ENCODE results near the gene EML6. TPM values are rescaled to one million over a fixed set of nuclear protein-coding genes. Genes with fewer than 3 reads are reported as not detected.

The EML6 gene
- total RNA-seq = 1 to 10 TPM; 1.2 to 1.7 TPM

GRCh38 chr2:54723131-54723995 is at the start of gene EML6:
EML6 (plus strand) TSS chr2:54723662; CDS start chr2:54725062, 1,400 bp downstream.
- ChIA-PET CTCF (interaction anchor here (0.9 to 3.3 kb wide), 13 partner anchors 9 to 450 kb away, joined by 3 to 17 read pairs (median 3); partner anchors contain the start of gene RTN4), POLR2A (interaction anchor here (0.6 to 2.0 kb wide), 2 partner anchors 16 to 28 kb away, joined by 3 to 8 read pairs; no protein-coding TSS in a partner anchor)
- DNase-seq (peak; percentile 99), ATAC-seq (peak; percentile 99)
- Mint-ChIP-seq H3K9me3 (no peaks in the 10 kb centered on the region), H3K36me3 (ENCODE audit: low read depth) (no peaks in the 10 kb centered on the region), H3K4me3 (peak within 1 kb of the TSS; percentile 82), H3K27ac (peak within 1 kb of the TSS; percentile 70), H3K27me3 (peaks cover 33% of the 10 kb centered on the region), H3K4me1 (ENCODE audit: low read depth) (peaks cover 15% of the 10 kb centered on the region)
- TF ChIP-seq CTCF (IDR thresholded peaks at IDR 0.05) = peak; percentile 28
- intact Hi-C loops (cut with micrococcal nuclease) = loop anchor here (5.0 kb wide), 1 partner anchor 114 kb away; no protein-coding TSS in a partner anchor

- peaks cover 23% of the 10 kb centered on the region for H3K27me3 Mint-ChIP-seq
- H3K27ac Mint-ChIP-seq = no peak overlapping the region
- TF ChIP-seq CTCF (IDR thresholded peaks at IDR 0.05) = no peak
- no peak for ATAC-seq
- intact Hi-C loops (cut with micrococcal nuclease) = no loop called here
- CTCF ChIA-PET = interaction anchor here (1.3 to 8.7 kb wide), 4 partner anchors 10 to 33 kb away, joined by 5 to 106 read pairs (median 21); no protein-coding TSS in a partner anchor
- POLR2A ChIA-PET = interaction anchor here (0.7 to 1.3 kb wide), 2 partner anchors 10 to 78 kb away, joined by 3 to 7 read pairs; no protein-coding TSS in a partner anchor
- H3K9me3 Mint-ChIP-seq = no peaks in the 10 kb centered on the region
- no peak for DNase-seq
- peaks cover 19% of the 10 kb centered on the region for H3K4me1 Mint-ChIP-seq (ENCODE audit: low read depth)
- H3K4me3 Mint-ChIP-seq = no peak overlapping the region
- H3K36me3 Mint-ChIP-seq (ENCODE audit: low read depth) = peaks cover 2% of the 10 kb centered on the region
Observed at GRCh38 chr2:54675281-54675680, 48.2 kb upstream of the EML6 start.

- CTCF ChIA-PET = interaction anchor here (1.3 to 8.7 kb wide), 4 partner anchors 11 to 33 kb away, joined by 5 to 106 read pairs (median 21); no protein-coding TSS in a partner anchor
Observed at GRCh38 chr2:54675738-54676137, 47.7 kb upstream of the EML6 start.

GRCh38 chr2:54676656-54677055 is 46.8 kb upstream of the EML6 start:
- Mint-ChIP-seq H3K27me3 (peaks cover 24% of the 10 kb centered on the region), H3K4me3 (no peak overlapping the region), H3K4me1 (ENCODE audit: low read depth) (peaks cover 33% of the 10 kb centered on the region), H3K27ac (no peak overlapping the region), H3K36me3 (ENCODE audit: low read depth) (no peaks in the 10 kb centered on the region), H3K9me3 (peaks cover 3% of the 10 kb centered on the region)
- no peak for TF ChIP-seq CTCF (IDR thresholded peaks at IDR 0.05)
- ATAC-seq = no peak
- DNase-seq = no peak
- intact Hi-C loops (cut with micrococcal nuclease) = no loop called here
- ChIA-PET CTCF (interaction anchor here (1.3 to 8.7 kb wide), 4 partner anchors 12 to 32 kb away, joined by 5 to 106 read pairs (median 21); no protein-coding TSS in a partner anchor), POLR2A (no interaction called here)

More at GRCh38 chr2:54675738-54676137, 47.7 kb upstream of the EML6 start:
- no peaks in the 10 kb centered on the region for H3K36me3 Mint-ChIP-seq (ENCODE audit: low read depth)
- H3K9me3 Mint-ChIP-seq = no peaks in the 10 kb centered on the region
- ATAC-seq (no peak), DNase-seq (no peak)
- no peak overlapping the region for H3K4me3 Mint-ChIP-seq
- H3K4me1 Mint-ChIP-seq (ENCODE audit: low read depth) = peaks cover 24% of the 10 kb centered on the region
- peaks cover 24% of the 10 kb centered on the region for H3K27me3 Mint-ChIP-seq
- no peak overlapping the region for H3K27ac Mint-ChIP-seq
- POLR2A ChIA-PET = interaction anchor here (0.7 to 1.3 kb wide), 2 partner anchors 10 to 79 kb away, joined by 3 to 7 read pairs; no protein-coding TSS in a partner anchor
- no peak for TF ChIP-seq CTCF (IDR thresholded peaks at IDR 0.05)
- intact Hi-C loops (cut with micrococcal nuclease) = no loop called here

All from activated CD8-positive, alpha-beta T cell treated with anti-CD3 and anti-CD28 coated beads for 36 hours (primary cell).